Kidney tubule cell (primary cell): ENCODE results near the gene GAGE12F.
"Not testable (repeated sequence)": the region's sequence is repeated elsewhere in the genome, so short reads cannot be mapped to it uniquely, and the experiment has no call there.

Experiments used
- DNase-seq: peaks from one replicate; pipeline ENCODE4 v3.0.0-alpha.2; 2018; ENCODE audit warnings: low spot score

GAGE12F gene

GRCh38 chrX:49560542-49560941 lies at the start of gene GAGE12F:
GAGE12F (plus strand) TSS chrX:49560842; CDS start chrX:49561997, 1,155 bp downstream.
- not testable (repeated sequence) for DNase-seq

- not testable (repeated sequence) for DNase-seq
Measured at GRCh38 chrX:49531877-49532276, 28.8 kb upstream of the GAGE12F start, which contains the start of gene GAGE12C. GAGE12C (plus strand) TSS chrX:49532177; CDS start chrX:49533332, 1,155 bp downstream.

GRCh38 chrX:49541433-49541832 lies 19.2 kb upstream of the GAGE12F start, which contains the start of gene GAGE12D:
GAGE12D (plus strand) TSS chrX:49541733; CDS start chrX:49542888, 1,155 bp downstream.
- not testable (repeated sequence) for DNase-seq

DNA sequence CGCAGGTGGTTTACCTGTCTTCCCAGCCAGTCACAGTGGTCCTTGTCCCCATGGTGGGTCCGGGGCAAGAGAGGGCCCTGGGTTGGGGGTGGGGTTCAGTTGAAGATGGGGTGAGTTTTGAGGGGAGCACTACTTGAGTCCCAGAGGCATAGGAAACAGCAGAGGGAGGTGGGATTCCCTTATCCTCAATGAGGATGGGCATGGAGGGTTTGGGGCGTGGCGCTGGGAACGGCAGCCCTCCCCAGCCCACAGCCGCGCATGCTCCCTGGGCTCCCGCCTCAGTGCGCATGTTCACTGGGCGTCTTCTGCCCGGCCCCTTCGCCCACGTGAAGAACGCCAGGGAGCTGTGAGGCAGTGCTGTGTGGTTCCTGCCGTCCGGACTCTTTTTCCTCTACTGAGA lies 9.7 kb upstream of the GAGE12F start, which contains the start of gene GAGE12E:
Gene GAGE12E (plus strand): TSS at position 301 of the 400 bp plus-strand sequence. CDS start 1,155 bp downstream, outside the sequence.
- DNase-seq: not testable (repeated sequence)

DNA sequence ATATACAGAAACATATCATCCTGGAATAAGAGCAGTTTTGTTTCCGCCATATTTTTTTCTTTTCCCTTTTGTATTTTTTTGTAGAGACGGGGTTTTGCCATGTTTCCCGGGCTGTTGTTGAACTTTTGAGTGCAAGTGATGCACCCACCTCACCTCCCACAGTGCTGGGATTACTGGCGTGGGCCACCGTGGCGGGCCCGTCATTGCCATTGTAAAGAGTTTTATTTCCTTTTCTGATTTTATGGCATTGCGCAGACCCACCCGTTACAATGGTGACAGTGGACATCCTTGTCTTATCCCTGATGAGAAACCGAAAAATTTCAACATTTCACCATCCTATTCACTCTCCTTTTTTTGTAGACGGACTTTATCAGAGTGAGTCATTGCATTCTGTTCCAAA lies 8.1 kb downstream of the GAGE12F start:
- not testable (repeated sequence) for DNase-seq

GRCh38 chrX:49569152-49569551 lies 8.5 kb downstream of the GAGE12F start:
- not testable (repeated sequence) for DNase-seq

- DNase-seq: not testable (repeated sequence)
Measured at GRCh38 chrX:49570100-49570499, 9.5 kb downstream of the GAGE12F start, which contains the start of gene GAGE12G. GAGE12G (plus strand) TSS chrX:49570400; CDS start chrX:49571555, 1,155 bp downstream.

DNA sequence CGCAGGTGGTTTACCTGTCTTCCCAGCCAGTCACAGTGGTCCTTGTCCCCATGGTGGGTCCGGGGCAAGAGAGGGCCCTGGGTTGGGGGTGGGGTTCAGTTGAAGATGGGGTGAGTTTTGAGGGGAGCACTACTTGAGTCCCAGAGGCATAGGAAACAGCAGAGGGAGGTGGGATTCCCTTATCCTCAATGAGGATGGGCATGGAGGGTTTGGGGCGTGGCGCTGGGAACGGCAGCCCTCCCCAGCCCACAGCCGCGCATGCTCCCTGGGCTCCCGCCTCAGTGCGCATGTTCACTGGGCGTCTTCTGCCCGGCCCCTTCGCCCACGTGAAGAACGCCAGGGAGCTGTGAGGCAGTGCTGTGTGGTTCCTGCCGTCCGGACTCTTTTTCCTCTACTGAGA lies 19.0 kb downstream of the GAGE12F start, which contains the start of gene GAGE12H:
Gene GAGE12H (plus strand): TSS at position 301 of the 400 bp plus-strand sequence. CDS start 1,155 bp downstream, outside the sequence.
- not testable (repeated sequence) for DNase-seq

DNA sequence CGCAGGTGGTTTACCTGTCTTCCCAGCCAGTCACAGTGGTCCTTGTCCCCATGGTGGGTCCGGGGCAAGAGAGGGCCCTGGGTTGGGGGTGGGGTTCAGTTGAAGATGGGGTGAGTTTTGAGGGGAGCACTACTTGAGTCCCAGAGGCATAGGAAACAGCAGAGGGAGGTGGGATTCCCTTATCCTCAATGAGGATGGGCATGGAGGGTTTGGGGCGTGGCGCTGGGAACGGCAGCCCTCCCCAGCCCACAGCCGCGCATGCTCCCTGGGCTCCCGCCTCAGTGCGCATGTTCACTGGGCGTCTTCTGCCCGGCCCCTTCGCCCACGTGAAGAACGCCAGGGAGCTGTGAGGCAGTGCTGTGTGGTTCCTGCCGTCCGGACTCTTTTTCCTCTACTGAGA lies 28.6 kb downstream of the GAGE12F start, which contains the start of gene GAGE2A:
Gene GAGE2A (plus strand): TSS at position 301 of the 400 bp plus-strand sequence. CDS start 1,155 bp downstream, outside the sequence.
- DNase-seq: not testable (repeated sequence)

DNA sequence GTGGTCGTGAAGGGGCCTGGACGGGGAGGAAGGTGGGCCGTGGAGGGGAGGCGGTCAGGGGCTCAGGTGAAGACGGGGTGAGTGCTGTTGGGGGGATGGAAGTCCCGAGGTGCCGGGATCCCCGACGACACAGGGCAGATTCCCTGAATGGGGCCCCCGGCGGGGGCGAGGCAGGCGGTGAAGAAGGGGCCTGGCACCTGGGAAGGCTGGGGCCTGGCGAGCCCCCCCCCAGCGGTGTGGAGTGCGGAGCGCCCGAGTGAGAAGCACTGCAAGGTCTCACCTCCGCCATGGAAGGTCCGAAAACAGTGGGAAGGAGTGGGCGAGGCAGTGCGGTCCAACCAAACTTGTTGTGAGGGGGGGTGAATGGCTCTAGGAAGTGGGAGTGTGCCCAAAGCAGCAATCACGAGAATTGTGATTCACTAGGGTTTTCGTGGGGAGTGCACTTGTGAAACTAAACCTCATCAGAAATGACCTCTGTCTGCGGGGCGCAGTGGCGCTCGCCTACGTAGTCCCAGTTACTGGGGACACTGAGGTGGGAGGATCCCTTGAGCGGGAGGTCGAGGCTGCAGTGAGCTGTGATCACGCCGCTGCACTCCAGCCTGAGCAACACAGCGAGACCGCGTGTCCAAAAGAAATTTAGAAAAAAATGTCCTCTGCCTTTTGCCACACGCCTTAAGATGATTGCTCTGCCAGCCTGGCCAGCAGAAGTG lies 29.3 kb downstream of the GAGE12F start:
- not testable (repeated sequence) for DNase-seq

DNA sequence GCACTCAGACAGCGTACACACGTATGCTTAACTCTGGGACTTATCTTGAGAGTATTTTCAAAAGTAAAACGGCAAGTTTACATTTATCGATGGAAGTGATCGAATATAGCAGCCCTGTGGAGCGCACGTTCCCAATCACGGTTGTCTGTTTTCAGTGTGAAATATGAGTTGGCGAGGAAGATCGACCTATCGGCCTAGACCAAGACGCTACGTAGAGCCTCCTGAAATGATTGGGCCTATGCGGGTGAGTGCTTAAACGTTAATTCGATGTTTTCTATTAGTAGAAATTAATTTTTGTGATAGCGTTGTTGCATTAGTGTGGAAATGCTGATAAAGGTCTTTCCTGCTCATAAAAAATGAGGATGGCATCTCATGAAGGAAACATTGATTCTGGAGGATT lies 29.8 kb downstream of the GAGE12F start:
- DNase-seq: not testable (repeated sequence)

DNA sequence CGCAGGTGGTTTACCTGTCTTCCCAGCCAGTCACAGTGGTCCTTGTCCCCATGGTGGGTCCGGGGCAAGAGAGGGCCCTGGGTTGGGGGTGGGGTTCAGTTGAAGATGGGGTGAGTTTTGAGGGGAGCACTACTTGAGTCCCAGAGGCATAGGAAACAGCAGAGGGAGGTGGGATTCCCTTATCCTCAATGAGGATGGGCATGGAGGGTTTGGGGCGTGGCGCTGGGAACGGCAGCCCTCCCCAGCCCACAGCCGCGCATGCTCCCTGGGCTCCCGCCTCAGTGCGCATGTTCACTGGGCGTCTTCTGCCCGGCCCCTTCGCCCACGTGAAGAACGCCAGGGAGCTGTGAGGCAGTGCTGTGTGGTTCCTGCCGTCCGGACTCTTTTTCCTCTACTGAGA lies 38.1 kb downstream of the GAGE12F start, which contains the start of gene GAGE1:
Gene GAGE1 (plus strand): TSS at position 301 of the 400 bp plus-strand sequence. CDS start 1,155 bp downstream, outside the sequence.
- not testable (repeated sequence) for DNase-seq

GRCh38 chrX:49610718-49611310 lies 50.2 kb downstream of the GAGE12F start:
- no peak for DNase-seq
